GM19467 (cell line): ENCODE data around the gene CD82.
"Not testable (repeated sequence)": the region's sequence is repeated elsewhere in the genome, so short reads cannot be mapped to it uniquely, and the experiment has no call there.

Experiments
- ATAC-seq: cut with Tn5 transposase; IDR thresholded peaks from one replicate; pipeline ENCODE4 v1.9.1; 2021; ENCODE audit warnings: mild to moderate bottlenecking, moderate library complexity; ENCODE audit not compliant: unreplicated experiment

The CD82 gene

DNA sequence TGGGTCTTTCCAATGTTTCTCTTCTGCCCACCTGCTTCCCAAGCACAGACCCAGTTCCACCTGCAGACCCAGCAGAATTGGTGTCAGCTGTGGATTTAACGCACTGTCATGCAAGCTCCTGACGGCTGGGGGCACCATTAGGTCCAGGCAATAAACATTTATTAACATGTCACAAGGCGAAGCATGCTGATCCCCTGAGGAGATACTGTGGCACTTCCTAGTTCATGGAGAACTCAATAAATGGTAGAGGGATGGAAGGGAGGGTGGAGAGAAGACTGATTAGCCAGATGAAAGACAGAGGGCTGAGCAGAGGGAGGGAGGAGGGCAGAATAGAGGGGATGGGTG, 93.0 kb downstream of the CD82 start:
- no peak for ATAC-seq

DNA sequence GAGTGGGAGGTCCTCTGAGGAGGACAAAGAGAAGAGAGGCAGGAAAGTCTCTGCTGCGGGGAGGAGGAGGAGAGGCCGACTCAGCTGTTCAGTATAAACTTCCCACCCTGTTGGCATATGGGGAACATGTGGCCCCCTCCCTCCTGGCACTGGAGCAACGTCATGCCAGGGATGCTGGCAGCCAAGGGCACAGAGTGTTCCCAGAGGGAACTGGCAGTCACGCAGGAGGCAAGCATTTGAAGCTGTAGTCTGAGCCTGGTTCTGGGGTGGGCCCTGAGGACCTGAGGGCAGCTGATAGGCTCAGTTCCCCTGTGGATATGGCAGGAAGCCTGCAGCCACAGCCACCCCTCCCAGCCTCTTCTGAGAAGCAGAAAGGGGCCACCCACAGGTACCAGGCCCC, 94.2 kb downstream of the CD82 start:
- no peak for ATAC-seq

DNA sequence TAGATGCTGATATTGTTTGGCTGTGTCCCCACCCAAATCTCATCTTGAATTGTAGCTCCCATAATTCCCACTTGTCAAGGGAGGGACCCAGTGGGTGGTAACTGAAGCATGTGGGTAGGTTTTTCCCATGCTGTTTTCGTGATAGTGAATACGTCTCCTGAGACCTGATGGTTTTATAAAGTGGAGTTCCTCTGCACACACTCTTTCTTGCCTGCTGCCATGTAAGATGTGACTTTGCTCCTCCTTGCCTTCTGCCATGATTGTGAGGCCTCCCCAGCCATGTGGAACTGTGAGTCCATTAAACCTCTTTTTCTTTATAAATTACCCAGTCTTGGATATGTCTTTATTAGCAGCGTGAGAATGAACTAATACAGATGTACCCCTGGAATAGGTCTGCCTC, 95.1 kb downstream of the CD82 start:
- ATAC-seq = not testable (repeated sequence)

DNA sequence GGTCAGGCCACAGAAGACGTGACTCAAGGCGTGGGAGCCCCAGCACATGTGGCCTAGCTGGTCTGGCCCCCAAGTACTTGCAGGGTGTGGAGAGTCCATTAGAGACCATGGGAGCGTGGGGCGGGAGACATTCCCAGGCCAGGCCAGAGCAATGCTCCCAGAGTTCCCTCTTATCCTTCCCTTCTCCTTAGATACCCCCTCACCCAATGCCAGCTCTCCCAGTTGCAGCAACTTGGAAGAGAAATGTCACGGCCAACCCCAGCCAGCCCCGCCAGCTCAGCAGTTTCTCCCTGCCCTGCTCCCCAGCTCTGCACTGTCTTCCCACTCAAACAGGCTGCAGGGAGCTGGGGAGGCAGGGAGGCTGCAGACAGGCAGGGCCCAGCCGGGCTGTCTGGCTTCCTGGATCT, 95.9 kb downstream of the CD82 start:
- no peak for ATAC-seq
